Liver (tissue), 9 donors: ENCODE data around the gene IL21R. TPM values are rescaled to one million over a fixed set of nuclear protein-coding genes. Genes with fewer than 3 reads are reported as not detected.
"Not testable (repeated sequence)": the region's sequence is repeated elsewhere in the genome, so short reads cannot be mapped to it uniquely, and the experiment has no call there.

Source experiments
- DNase-seq: peaks from one replicate; pipeline ENCODE4 v3.0.0-alpha.2; 2017; ENCODE audit warnings: low spot score
- H3K27ac ChIP-seq, 2 donors: one replicate each; pipeline ENCODE4 v1.7.0; 2013; ENCODE audit warnings: inconsistent platforms in 2 of 2, low read length in 2 of 2, control low read depth in 1 of 2, low read depth in 1 of 2, mild to moderate bottlenecking in 1 of 2
- H3K27me3 ChIP-seq, 4 donors: one replicate each; pipeline versions ENCODE4 v1.6.1 to v1.7.0; 2013; ENCODE audit warnings: low read length in 3 of 4, inconsistent platforms in 1 of 4, mild to moderate bottlenecking in 1 of 4, moderate library complexity in 1 of 4; ENCODE audit not compliant: control insufficient read depth in 4 of 4, insufficient read depth in 4 of 4
- H3K36me3 ChIP-seq, 4 donors: one replicate each; pipeline versions ENCODE4 v1.6.1 to v1.7.0; 2013; ENCODE audit warnings: low read length in 3 of 4, mild to moderate bottlenecking in 3 of 4, low read depth in 1 of 4, moderate library complexity in 1 of 4; ENCODE audit not compliant: control insufficient read depth in 4 of 4, insufficient read depth in 3 of 4
- H3K4me1 ChIP-seq, 4 donors: one replicate each; pipeline versions ENCODE4 v1.6.1 to v1.7.0; 2013; ENCODE audit warnings: low read length in 3 of 4, mild to moderate bottlenecking in 3 of 4, moderate library complexity in 1 of 4; ENCODE audit not compliant: control insufficient read depth in 4 of 4, insufficient read depth in 4 of 4
- H3K4me3 ChIP-seq, 3 donors: one replicate each; pipeline versions ENCODE4 v1.6.1 to v1.7.0; 2013; ENCODE audit warnings: low read length in 3 of 3, control low read depth in 1 of 3, low read depth in 1 of 3, mild to moderate bottlenecking in 1 of 3
- H3K9ac ChIP-seq, 2 donors: one replicate each; pipeline ENCODE4 v1.7.0; 2013; ENCODE audit warnings: low read length in 2 of 2, mild to moderate bottlenecking in 2 of 2, moderate library complexity in 2 of 2, control low read depth in 1 of 2, low read depth in 1 of 2
- H3K9me3 ChIP-seq, 4 donors: one replicate each; pipeline versions ENCODE4 v1.6.1 to v1.7.0; 2013; ENCODE audit warnings: low read length in 3 of 4; ENCODE audit not compliant: control insufficient read depth in 4 of 4
- ATF3 ChIP-seq: IDR thresholded peaks from 2 replicates; pipeline ENCODE4 v1.6.1; 2016; ENCODE audit warnings: antibody characterized with exemption
- EGR1 ChIP-seq, 2 donors: IDR thresholded peaks; 2 replicates each; pipeline ENCODE4 v1.6.1; 2016 to 2018; ENCODE audit warnings: antibody characterized with exemption in 2 of 2, low read depth in 2 of 2
- FOXA2 ChIP-seq: IDR thresholded peaks from 2 replicates; pipeline ENCODE4 v1.6.1; 2016; ENCODE audit warnings: antibody characterized with exemption
- GABPA ChIP-seq, 2 donors: IDR thresholded peaks in 1 of 2; conservative IDR thresholded peaks in 1 of 2; 2 replicates each; pipeline ENCODE4 v1.6.1; 2016; ENCODE audit warnings: antibody characterized with exemption in 2 of 2, mild to moderate bottlenecking in 1 of 2, moderate library complexity in 1 of 2
- HNF4A ChIP-seq, 2 donors: conservative IDR thresholded peaks; 2 replicates each; pipeline ENCODE4 v1.6.1; 2016; ENCODE audit warnings: antibody characterized with exemption in 2 of 2, mild to moderate bottlenecking in 2 of 2
- HNF4G ChIP-seq: IDR thresholded peaks from 2 replicates; pipeline ENCODE4 v1.6.1; 2016; ENCODE audit warnings: antibody characterized with exemption
- NR2F2 ChIP-seq: IDR thresholded peaks from 2 replicates; pipeline ENCODE4 v1.6.1; 2016; ENCODE audit warnings: antibody characterized with exemption
- REST ChIP-seq: IDR thresholded peaks from 2 replicates; pipeline ENCODE4 v1.6.1; 2016; ENCODE audit warnings: antibody characterized with exemption, mild to moderate bottlenecking
- RXRA ChIP-seq, 2 donors: IDR thresholded peaks; 2 replicates each; pipeline ENCODE4 v1.6.1; 2017 to 2018; ENCODE audit warnings: antibody characterized with exemption in 2 of 2, mild to moderate bottlenecking in 1 of 2
- SP1 ChIP-seq: IDR thresholded peaks from 2 replicates; pipeline ENCODE4 v1.6.1; 2018; ENCODE audit warnings: antibody characterized with exemption, mild to moderate bottlenecking
- TAF1 ChIP-seq: conservative IDR thresholded peaks from 2 replicates; pipeline ENCODE4 v1.6.1; 2016; ENCODE audit warnings: antibody characterized with exemption, mild to moderate bottlenecking
- YY1 ChIP-seq: IDR thresholded peaks from 2 replicates; pipeline ENCODE4 v1.6.1; 2016; ENCODE audit warnings: antibody characterized with exemption, mild to moderate bottlenecking
- WGBS: extraction: QIAGEN DNeasy Blood & Tissue Kit; methylation state at CpG from one replicate; pipeline ENCODE4 v1.1.7; 2013; 5-methylcytosine and 5-hydroxymethylcytosine counted together
- polyA plus RNA-seq, 2 donors: library from polyadenylated mRNA; stranded (reverse) in 1 of 2; unstranded in 1 of 2; fragments of 200-250 nt in 1 of 2; fragments of >200 nt in 1 of 2; fragmentation: Nextera tagmentation in 1 of 2; extraction: Ambion mirVana in 1 of 2; gene quantifications; one replicate each; pipeline versions ENCODE4 v1.2.1 to v1.2.3, GENCODE V29; 2013 to 2015
- total RNA-seq, 2 donors: library from RNA; depleted of rRNA; stranded (reverse); fragments of >200 nt; gene quantifications; one replicate each; pipeline ENCODE4 v1.2.3, GENCODE V29; 2014
- TF ChIP-seq, protein P1 (sequence below): IDR thresholded peaks from 2 replicates; pipeline ENCODE4 v1.6.1; 2016; ENCODE audit warnings: antibody characterized with exemption
- donor health status: healthy.
- donor health status: healthy.
- donor health status: healthy.
- donor health status: healthy.
- donor health status: healthy.

Gene IL21R
- total and polyA plus RNA-seq, 4 donors: 0.19 to 0.84 (median 0.39) TPM

GRCh38 chr16:27453494-27453825 is 51.5 kb downstream of the IL21R start (continued):
- no peak for TF ChIP-seq SP1
- TF ChIP-seq RXRA (IDR thresholded peaks at IDR 0.05): no peak
- no peak for TF ChIP-seq EGR1 (IDR thresholded peaks at IDR 0.05; ENCODE audit: low read depth in 2 of 2)
- TF ChIP-seq YY1: no peak
- no peak for TF ChIP-seq ATF3
- TF ChIP-seq HNF4A (conservative IDR thresholded peaks at IDR 0.05): no peak
- no peak for TF ChIP-seq GABPA (IDR thresholded peaks at IDR 0.05 in 1 of 2, conservative IDR thresholded peaks at IDR 0.05 in 1 of 2)

DNA sequence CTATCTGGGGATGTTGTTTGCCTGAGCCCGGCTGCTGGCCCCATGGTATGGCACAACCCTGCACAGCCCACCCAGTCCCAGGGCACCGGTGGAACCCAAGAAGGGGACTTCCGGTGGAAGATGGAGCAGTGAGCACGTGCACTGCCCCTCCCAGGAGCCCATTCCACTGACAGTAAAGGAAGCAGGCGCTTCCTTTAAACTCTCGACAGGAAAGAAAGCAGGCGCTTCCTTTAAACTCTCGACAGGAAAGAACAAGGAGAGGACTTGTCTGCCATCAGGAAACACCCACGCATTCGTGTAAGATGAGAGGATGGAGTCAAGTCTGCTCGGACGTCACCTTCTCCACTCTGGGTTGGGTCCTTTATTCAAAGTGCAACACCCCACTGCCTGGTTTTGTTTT is 53.7 kb downstream of the IL21R start:
- Histone ChIP-seq H3K27ac (no peak overlapping the region), H3K4me1 (peaks cover 0 to 1% (median 0%) of the 10 kb centered on the region in 4 donors), H3K9me3 (no peaks in the 10 kb centered on the region), H3K9ac (no peak overlapping the region), H3K4me3 (no peak overlapping the region), H3K36me3 (peaks cover 1 to 5% (median 2%) of the 10 kb centered on the region in 4 donors), H3K27me3 (no peaks in the 10 kb centered on the region)
- peak in 1 of 2 donors; percentile 22 for TF ChIP-seq EGR1 (IDR thresholded peaks at IDR 0.05; ENCODE audit: low read depth in 2 of 2)
- TF ChIP-seq FOXA2: no peak
- no peak for TF ChIP-seq HNF4G
- no peak for TF ChIP-seq ATF3
- TF ChIP-seq GABPA (IDR thresholded peaks at IDR 0.05 in 1 of 2, conservative IDR thresholded peaks at IDR 0.05 in 1 of 2): no peak
- no peak for TF ChIP-seq TAF1
- no peak for TF ChIP-seq SP1
- peak; percentile 35 for TF ChIP-seq NR2F2
- TF ChIP-seq, protein P1, sequence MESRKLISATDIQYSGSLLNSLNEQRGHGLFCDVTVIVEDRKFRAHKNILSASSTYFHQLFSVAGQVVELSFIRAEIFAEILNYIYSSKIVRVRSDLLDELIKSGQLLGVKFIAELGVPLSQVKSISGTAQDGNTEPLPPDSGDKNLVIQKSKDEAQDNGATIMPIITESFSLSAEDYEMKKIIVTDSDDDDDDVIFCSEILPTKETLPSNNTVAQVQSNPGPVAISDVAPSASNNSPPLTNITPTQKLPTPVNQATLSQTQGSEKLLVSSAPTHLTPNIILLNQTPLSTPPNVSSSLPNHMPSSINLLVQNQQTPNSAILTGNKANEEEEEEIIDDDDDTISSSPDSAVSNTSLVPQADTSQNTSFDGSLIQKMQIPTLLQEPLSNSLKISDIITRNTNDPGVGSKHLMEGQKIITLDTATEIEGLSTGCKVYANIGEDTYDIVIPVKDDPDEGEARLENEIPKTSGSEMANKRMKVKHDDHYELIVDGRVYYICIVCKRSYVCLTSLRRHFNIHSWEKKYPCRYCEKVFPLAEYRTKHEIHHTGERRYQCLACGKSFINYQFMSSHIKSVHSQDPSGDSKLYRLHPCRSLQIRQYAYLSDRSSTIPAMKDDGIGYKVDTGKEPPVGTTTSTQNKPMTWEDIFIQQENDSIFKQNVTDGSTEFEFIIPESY: no peak
- TF ChIP-seq HNF4A (conservative IDR thresholded peaks at IDR 0.05): no peak
- TF ChIP-seq REST: no peak
- 50% methylated on average over 12 of the region's 12 CpGs for WGBS
- no peak for DNase-seq

- DNase-seq, H3K27ac ChIP-seq, H3K9me3 ChIP-seq, H3K27me3 ChIP-seq, H3K9ac ChIP-seq, H3K4me1 ChIP-seq, H3K4me3 ChIP-seq: not testable (repeated sequence)
- H3K36me3 ChIP-seq: peaks cover 5 to 24% (median 7%) of the 10 kb centered on the region in 4 donors
- 87% methylated on average over 17 of the region's 17 CpGs for WGBS
Measured at GRCh38 chr16:27457605-27457900, 55.6 kb downstream of the IL21R start.
